G401 (cell line): ENCODE data around the gene OR4M1. TPM values are rescaled to one million over a fixed set of nuclear protein-coding genes. Genes with fewer than 3 reads are reported as not detected.
"Not testable (repeated sequence)": the region's sequence is repeated elsewhere in the genome, so short reads cannot be mapped to it uniquely, and the experiment has no call there.

Experiments used
- DNase-seq: peaks from one replicate; pipeline ENCODE4 v3.0.0-alpha.2; 2015; ENCODE audit warnings: low spot score
- in situ Hi-C: cut with HindIII; loops from 2 replicates; pipeline ENCODE4 v1.10.0; 2016; ENCODE audit warnings: low sequenced_read_pairs, mixed read lengths
- total RNA-seq: library from RNA; depleted of rRNA; stranded (reverse); fragments of >200 nt; shearing (Covaris generic); gene quantifications from 2 replicates; pipeline ENCODE4 v1.2.3, GENCODE V29; 2014; rRNA removed

Gene OR4M1
- not detected in 2 replicates for total RNA-seq

- in situ Hi-C loops, DNase-seq: not testable (repeated sequence)
Measured at GRCh38 chr14:19773204-19773603, at the start of gene OR4M1. OR4M1 (plus strand) TSS chr14:19773504; CDS start chr14:19780323, 6,819 bp downstream.

GRCh38 chr14:19729359-19729758 is 43.9 kb upstream of the OR4M1 start:
- in situ Hi-C loops: no loop called here
- DNase-seq: no peak

- in situ Hi-C loops: no loop called here
- DNase-seq: no peak
Measured at GRCh38 chr14:19729763-19730162, 43.5 kb upstream of the OR4M1 start.

GRCh38 chr14:19733893-19734292 is 39.4 kb upstream of the OR4M1 start:
- in situ Hi-C loops, DNase-seq: not testable (repeated sequence)

- in situ Hi-C loops: no loop called here
- no peak for DNase-seq
Measured at GRCh38 chr14:19743256-19743655, 30.0 kb upstream of the OR4M1 start, which contains the start of gene OR4Q3. OR4Q3 (plus strand) TSS chr14:19743571.

GRCh38 chr14:19752316-19752715 is 21.0 kb upstream of the OR4M1 start:
- DNase-seq, in situ Hi-C loops: not testable (repeated sequence)

GRCh38 chr14:19754172-19754571 is 19.1 kb upstream of the OR4M1 start:
- in situ Hi-C loops: no loop called here
- no peak for DNase-seq

- in situ Hi-C loops, DNase-seq: not testable (repeated sequence)
Measured at GRCh38 chr14:19771491-19771890, 1.8 kb upstream of the OR4M1 start.

GRCh38 chr14:19771895-19772430 is 1.3 kb upstream of the OR4M1 start:
- no peak for DNase-seq
- in situ Hi-C loops: no loop called here

- DNase-seq, in situ Hi-C loops: not testable (repeated sequence)
Measured at GRCh38 chr14:19772454-19772853, 850 bp upstream of the OR4M1 start.

- no peak for DNase-seq
- in situ Hi-C loops: no loop called here
Measured at GRCh38 chr14:19775587-19775986, 2.3 kb downstream of the OR4M1 start.

- in situ Hi-C loops, DNase-seq: not testable (repeated sequence)
Measured at GRCh38 chr14:19785848-19786247, 12.5 kb downstream of the OR4M1 start.

GRCh38 chr14:19787318-19787717 is 14.0 kb downstream of the OR4M1 start:
- DNase-seq, in situ Hi-C loops: not testable (repeated sequence)

GRCh38 chr14:19788150-19788549 is 14.8 kb downstream of the OR4M1 start:
- DNase-seq, in situ Hi-C loops: not testable (repeated sequence)

GRCh38 chr14:19796520-19797108 is 23.3 kb downstream of the OR4M1 start:
- DNase-seq: peak; percentile 43
- in situ Hi-C loops: not testable (repeated sequence)

- in situ Hi-C loops: no loop called here
- DNase-seq: no peak
Measured at GRCh38 chr14:19799880-19800279, 26.6 kb downstream of the OR4M1 start.

GRCh38 chr14:19800282-19801117 is 27.2 kb downstream of the OR4M1 start:
- DNase-seq: peak; percentile 7
- in situ Hi-C loops: no loop called here

GRCh38 chr14:19801118-19801464 is 27.8 kb downstream of the OR4M1 start:
- in situ Hi-C loops: no loop called here
- DNase-seq: no peak

GRCh38 chr14:19803470-19803869 is 30.2 kb downstream of the OR4M1 start, which contains the start of gene OR4N2:
OR4N2 (plus strand) TSS chr14:19803770; CDS start chr14:19827449, 23,679 bp downstream.
- in situ Hi-C loops, DNase-seq: not testable (repeated sequence)
